Lung (tissue), 12 donors: Measurements from ENCODE around the gene GNAI1. TPM values are rescaled to one million over a fixed set of nuclear protein-coding genes. Genes with fewer than 3 reads are reported as not detected.

Source experiments
- ATAC-seq: fragments of 200-7000 bp; cut with Tn5 transposase; one replicate; pipeline ENCODE4 v1.9.1; 2020; ENCODE audit warnings: moderate number of reproducible peaks; ENCODE audit not compliant: insufficient read depth, low FRiP score
- DNase-seq, 3 donors: peaks; one replicate each; pipeline ENCODE4 v3.0.0-alpha.2; 2013 to 2017
- H3K27ac ChIP-seq, 2 donors: one replicate each; pipeline ENCODE4 v1.5.1; 2013; ENCODE audit warnings: mild to moderate bottlenecking in 2 of 2, moderate library complexity in 2 of 2, control low read depth in 1 of 2, inconsistent platforms in 1 of 2, low read depth in 1 of 2, low read length in 1 of 2
- H3K27me3 ChIP-seq, 3 donors: one replicate each; pipeline ENCODE4 v1.5.1; 2013; ENCODE audit warnings: low read length in 2 of 3; ENCODE audit not compliant: control insufficient read depth in 3 of 3, insufficient read depth in 3 of 3
- H3K36me3 ChIP-seq, 4 donors: one replicate each; pipeline ENCODE4 v1.5.1; 2013; ENCODE audit warnings: low read length in 4 of 4, mild to moderate bottlenecking in 1 of 4, moderate library complexity in 1 of 4; ENCODE audit not compliant: control insufficient read depth in 4 of 4, insufficient read depth in 4 of 4
- H3K4me1 ChIP-seq, 5 donors: one replicate each; pipeline ENCODE4 v1.5.1; 2013; ENCODE audit warnings: low read length in 5 of 5, mild to moderate bottlenecking in 2 of 5, moderate library complexity in 1 of 5; ENCODE audit not compliant: control insufficient read depth in 5 of 5, insufficient read depth in 5 of 5
- H3K4me3 ChIP-seq: one replicate; pipeline ENCODE4 v1.5.1; 2013; ENCODE audit warnings: mild to moderate bottlenecking, control low read depth, moderate library complexity
- H3K9ac ChIP-seq, 2 donors: one replicate each; pipeline ENCODE4 v1.5.1; 2013; ENCODE audit warnings: low read length in 2 of 2, control low read depth in 1 of 2; ENCODE audit not compliant: insufficient read depth in 1 of 2
- H3K9me3 ChIP-seq, 4 donors: one replicate each; pipeline ENCODE4 v1.5.1; 2013; ENCODE audit warnings: low read length in 3 of 4, mild to moderate bottlenecking in 1 of 4, moderate library complexity in 1 of 4; ENCODE audit not compliant: control insufficient read depth in 4 of 4, insufficient read depth in 3 of 4
- CTCF ChIP-seq: IDR thresholded peaks from 2 replicates; pipeline ENCODE4 v1.5.1; 2012; ENCODE audit warnings: mild to moderate bottlenecking; ENCODE audit errors: control extremely low read depth, extremely low read depth
- WGBS, 2 donors: extraction: QIAGEN DNeasy Blood & Tissue Kit; methylation state at CpG; one replicate each; pipeline ENCODE4 v1.1.7; 2013; 5-methylcytosine and 5-hydroxymethylcytosine counted together
- polyA plus RNA-seq, 2 donors: library from polyadenylated mRNA; stranded (reverse); fragments of 200-250 nt; gene quantifications; one replicate each; pipeline ENCODE4 v1.2.1, GENCODE V29; 2013
- total RNA-seq, 2 donors: library from RNA; depleted of rRNA in 1 of 2; stranded (reverse); fragments of >200 nt in 1 of 2; gene quantifications; one replicate each; pipeline ENCODE4 v1.2.1, GENCODE V29; 2014 to 2021
- donor health status: control.
- donor health status: control.
- donor health status: Bipolar disorder and iron deficiency.
- donor health status: healthy.
- donor health status: DM: yes; HTN: yes; CAD: no.

Gene GNAI1
- total and polyA plus RNA-seq, 4 donors, result 10.4 to 155 (median 20.2) TPM

- Histone ChIP-seq H3K9ac (no peak overlapping the region), H3K27ac (no peak overlapping the region), H3K4me3 (no peak overlapping the region), H3K36me3 (no peaks in the 10 kb centered on the region), H3K9me3 (no peaks in the 10 kb centered on the region), H3K4me1 (peaks cover 5 to 89% (median 21%) of the 10 kb centered on the region in 5 donors), H3K27me3 (no peaks in the 10 kb centered on the region)
- no peak for TF ChIP-seq CTCF
- ATAC-seq (no peak), DNase-seq (peak in 2 of 3 donors; percentile 61 to 78)
- WGBS, 2 donors, result 52 to 73% methylated on average over 5 of the region's 5 CpGs
These were observed 16.1 kb downstream of the GNAI1 start for GRCh38 chr7:80150611-80151273.

- TF ChIP-seq CTCF, result no peak
- Histone ChIP-seq H3K9ac (no peak overlapping the region), H3K4me3 (no peak overlapping the region), H3K27me3 (no peaks in the 10 kb centered on the region), H3K9me3 (no peaks in the 10 kb centered on the region), H3K4me1 (peaks cover 2 to 88% (median 16%) of the 10 kb centered on the region in 5 donors), H3K36me3 (no peaks in the 10 kb centered on the region), H3K27ac (no peak overlapping the region)
- DNase-seq, result no peak
- ATAC-seq, result no peak
These were observed 16.6 kb downstream of the GNAI1 start for GRCh38 chr7:80151274-80151665.

- Histone ChIP-seq H3K4me1 (peaks cover 3 to 79% (median 4%) of the 10 kb centered on the region in 5 donors), H3K9ac (no peak overlapping the region), H3K27me3 (no peaks in the 10 kb centered on the region), H3K4me3 (no peak overlapping the region), H3K27ac (no peak overlapping the region), H3K36me3 (no peaks in the 10 kb centered on the region), H3K9me3 (no peaks in the 10 kb centered on the region)
- DNase-seq (no peak), ATAC-seq (no peak)
- WGBS, 2 donors, result 62 to 79% methylated on average over 1 of the region's 1 CpG
- no peak for TF ChIP-seq CTCF
These were observed 18.8 kb downstream of the GNAI1 start for GRCh38 chr7:80153446-80153845.
